ENCODE measurements around the gene ATP5IF1. TPM values are rescaled to one million over a fixed set of nuclear protein-coding genes. Genes with fewer than 3 reads are reported as not detected.

ATP5IF1 gene
- 231 and 311 TPM in 2 replicates for total RNA-seq

DNA sequence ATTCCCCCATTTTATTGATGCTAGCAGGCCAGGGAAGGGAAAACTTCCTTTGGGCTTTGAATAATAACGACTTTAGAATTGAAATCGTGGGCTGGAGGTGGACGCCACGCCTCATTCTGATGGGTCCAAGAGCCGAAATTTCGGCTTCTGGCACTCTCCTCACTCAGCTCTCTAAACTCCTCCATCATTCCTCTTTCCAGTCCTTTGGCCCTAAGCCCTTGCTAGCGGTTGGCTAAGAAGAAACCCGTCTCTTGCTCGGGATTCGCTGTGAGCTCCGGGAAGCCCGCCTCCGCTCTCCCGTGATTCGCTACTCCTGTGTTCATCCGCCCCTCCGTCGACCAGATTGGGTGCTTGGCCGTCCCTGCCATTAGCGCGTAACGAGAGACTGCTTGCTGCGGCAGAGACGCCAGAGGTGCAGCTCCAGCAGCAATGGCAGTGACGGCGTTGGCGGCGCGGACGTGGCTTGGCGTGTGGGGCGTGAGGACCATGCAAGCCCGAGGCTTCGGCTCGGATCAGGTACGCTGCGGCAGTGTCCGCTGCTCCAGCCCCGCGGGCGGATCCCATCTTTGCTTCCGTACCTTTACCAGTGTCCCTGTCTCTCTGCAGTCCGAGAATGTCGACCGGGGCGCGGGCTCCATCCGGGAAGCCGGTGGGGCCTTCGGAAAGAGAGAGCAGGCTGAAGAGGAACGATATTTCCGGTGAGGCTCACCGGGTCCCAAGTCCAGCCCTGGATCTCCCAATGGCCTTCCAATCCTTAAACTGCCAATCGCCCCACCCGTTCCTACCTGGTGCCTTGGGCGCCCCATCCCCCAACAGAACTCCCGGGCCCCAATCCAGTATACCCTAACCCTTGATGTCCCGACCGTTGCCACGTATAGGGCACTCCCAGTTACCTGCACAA, at the start of gene ATP5IF1:
Gene ATP5IF1 (plus strand): TSS at position 370 of the 901 bp plus-strand sequence. CDS start 60 bp downstream, at position 430.

GRCh38 chr1:28232558-28233263, 3.2 kb upstream of the ATP5IF1 start, which contains the start of gene DNAJC8:
Gene DNAJC8 (minus strand): TSS chr1:28233029. CDS start chr1:28232998, 31 bp downstream.

DNA sequence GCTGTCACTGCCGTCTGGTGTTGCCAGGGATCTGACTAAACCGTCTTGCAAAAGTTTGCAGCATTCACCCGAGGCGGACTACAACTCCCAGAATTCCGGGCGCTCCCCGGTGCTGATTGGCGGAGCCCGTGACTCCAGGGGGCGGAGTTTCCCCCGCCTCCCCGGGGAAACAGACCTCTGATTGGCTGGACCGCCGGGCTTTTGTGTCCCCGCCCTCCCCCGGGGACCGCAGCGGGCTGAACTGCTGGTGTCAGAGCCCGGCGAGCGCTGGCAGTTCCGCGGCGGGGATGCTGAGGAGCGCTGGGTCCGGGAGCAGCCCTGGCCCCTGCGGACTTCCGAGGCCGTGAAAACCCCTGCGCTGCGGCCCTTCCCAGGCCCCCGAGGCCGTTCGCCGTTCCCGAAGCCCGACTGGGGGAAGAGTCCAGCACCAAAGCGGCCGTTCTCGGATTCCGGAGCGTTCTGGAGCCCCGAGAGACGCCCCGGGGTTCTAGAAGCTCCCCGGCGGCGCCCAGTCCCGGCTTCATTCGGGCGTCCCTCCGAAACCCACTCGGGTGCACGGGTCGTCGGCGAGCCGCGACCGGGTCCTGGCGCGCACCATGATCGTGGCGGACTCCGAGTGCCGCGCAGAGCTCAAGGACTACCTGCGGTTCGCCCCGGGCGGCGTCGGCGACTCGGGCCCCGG, 23.5 kb downstream of the ATP5IF1 start, which contains the start of gene SESN2:
Gene SESN2 (plus strand): TSS at position 267 of the 682 bp plus-strand sequence. CDS start 330 bp downstream, at position 597.

Other genes starting within 250 kb of the ATP5IF1 start
- gene EYA3, start 147.5 kb upstream of the ATP5IF1 start, total RNA-seq = 18.7 and 19.1 TPM in 2 replicates
- 0.35 and 1.2 TPM in 2 replicates for gene PTAFR, start 59.4 kb upstream of the ATP5IF1 start, total RNA-seq
- 64.9 and 71.4 TPM in 2 replicates for gene DNAJC8, start 3.1 kb upstream of the ATP5IF1 start, total RNA-seq
- 33.4 and 39.7 TPM in 2 replicates for gene SESN2, start 23.4 kb downstream of the ATP5IF1 start, total RNA-seq
- gene MED18, start 92.9 kb downstream of the ATP5IF1 start, total RNA-seq = 16.4 and 19.3 TPM in 2 replicates
- gene PHACTR4, start 133.6 kb downstream of the ATP5IF1 start, total RNA-seq = 8.4 and 8.5 TPM in 2 replicates